Fibroblast of skin of left quadriceps (primary cell): Measurements from ENCODE around the gene CACNA2D4.
A peak's percentile ranks its signal among the peaks of the same experiment; 100 is the strongest.
"Not testable (repeated sequence)": the region's sequence is repeated elsewhere in the genome, so short reads cannot be mapped to it uniquely, and the experiment has no call there.

Source experiments
- DNase-seq, 2 experiments: peaks; one replicate each; pipeline ENCODE4 v3.0.0-alpha.2; 2013; ENCODE audit warnings: low read depth in 2 of 2

The CACNA2D4 gene

GRCh38 chr12:1918081-1918883, at the start of gene CACNA2D4:
CACNA2D4 (minus strand) TSS chr12:1918652; CDS start chr12:1918473, 179 bp downstream.
- no peak for DNase-seq

GRCh38 chr12:1966561-1967226, 48.2 kb upstream of the CACNA2D4 start:
- DNase-seq, result no peak

- DNase-seq, result no peak
These were observed 47.5 kb upstream of the CACNA2D4 start for GRCh38 chr12:1965916-1966315.

- DNase-seq, result no peak
These were observed 43.9 kb upstream of the CACNA2D4 start for GRCh38 chr12:1962051-1963020.

GRCh38 chr12:1956716-1957115, 38.3 kb upstream of the CACNA2D4 start:
- DNase-seq, result no peak

GRCh38 chr12:1949771-1950470, 31.5 kb upstream of the CACNA2D4 start:
- no peak for DNase-seq

GRCh38 chr12:1948883-1949282, 30.4 kb upstream of the CACNA2D4 start:
- DNase-seq, result no peak

GRCh38 chr12:1947081-1947480, 28.6 kb upstream of the CACNA2D4 start:
- peak; percentile 26 to 30 for DNase-seq

- DNase-seq, result no peak
These were observed 27.8 kb upstream of the CACNA2D4 start for GRCh38 chr12:1946296-1946695.

- not testable (repeated sequence) for DNase-seq
These were observed 27.1 kb upstream of the CACNA2D4 start for GRCh38 chr12:1945502-1945901.

- DNase-seq, result peak; percentile 48 to 51
These were observed 21.6 kb upstream of the CACNA2D4 start for GRCh38 chr12:1939801-1940607.

- DNase-seq, result no peak
These were observed 20.9 kb upstream of the CACNA2D4 start for GRCh38 chr12:1939331-1939730.

GRCh38 chr12:1937481-1938224, 19.2 kb upstream of the CACNA2D4 start:
- no peak for DNase-seq

- no peak for DNase-seq
These were observed 18.2 kb upstream of the CACNA2D4 start for GRCh38 chr12:1936406-1937320.

GRCh38 chr12:1935700-1936378, 17.4 kb upstream of the CACNA2D4 start:
- no peak for DNase-seq

GRCh38 chr12:1935242-1935641, 16.8 kb upstream of the CACNA2D4 start:
- DNase-seq, result no peak

GRCh38 chr12:1934831-1935230, 16.4 kb upstream of the CACNA2D4 start:
- no peak for DNase-seq

GRCh38 chr12:1934068-1934467, 15.6 kb upstream of the CACNA2D4 start:
- no peak for DNase-seq
